Prostate gland (tissue), 2 donors: ENCODE results near the gene EMID1.

Experiments
- CTCF ChIP-seq, 4 experiments: fragments of 200-600 bp in 2 of 4; fragments of 450-650 bp in 2 of 4; sonication (generic) in 2 of 4; IDR thresholded peaks; 1 replicate in 3 of 4; 2 replicates in 1 of 4; pipeline ENCODE4 v1.5.1; 2016 to 2019; ENCODE audit warnings: antibody characterized with exemption in 4 of 4, mild to moderate bottlenecking in 2 of 4, moderate library complexity in 2 of 4
- POLR2A ChIP-seq: fragments of 450-650 bp; IDR thresholded peaks from one replicate; pipeline ENCODE4 v1.6.1; 2016; ENCODE audit warnings: antibody characterized with exemption, mild to moderate bottlenecking

GRCh38 chr22:29197096-29197495 lies 8.6 kb upstream of the EMID1 start:
- TF ChIP-seq CTCF (IDR thresholded peaks at IDR 0.05) (no peak), POLR2A (no peak)
